Common myeloid progenitor, CD34-positive (primary cell): ENCODE data around the gene E4F1.

Experiments used
- CTCF ChIA-PET: fragments of 350-600 bp; sonication (Branson Sonifier 250); formaldehyde crosslinking; loops from one replicate; lab custom pipeline; 2021; ENCODE audit warnings: antibody characterized with exemption; lab: Charles Lee
- POLR2A ChIA-PET: fragments of 350-600 bp; sonication (Branson Sonifier 250); formaldehyde crosslinking; loops from one replicate; lab custom pipeline; 2021; ENCODE audit warnings: antibody characterized with exemption; lab: Charles Lee
- DNase-seq, 3 donors: peaks; one replicate each; pipeline versions ENCODE4 v3.0.0 to v3.0.0-alpha.2; 2013
- H3K27ac ChIP-seq, 2 experiments: 1 replicate in 1 of 2; 2 replicates in 1 of 2; pipeline ENCODE4 v1.7.0; 2013; ENCODE audit warnings: inconsistent platforms in 2 of 2, low read length in 2 of 2, mild to moderate bottlenecking in 2 of 2, low read depth in 1 of 2, moderate library complexity in 1 of 2; ENCODE audit not compliant: severe bottlenecking in 2 of 2, insufficient read depth in 1 of 2, poor library complexity in 1 of 2
- H3K27me3 ChIP-seq, 5 experiments: replicated peaks in 2 of 5; 1 replicate in 3 of 5; 2 replicates in 2 of 5; pipeline versions ENCODE4 v1.6.1 to v1.7.0; 2013; ENCODE audit warnings: low read length in 4 of 5, mild to moderate bottlenecking in 2 of 5, moderate library complexity in 2 of 5, inconsistent platforms in 1 of 5; ENCODE audit not compliant: insufficient read depth in 5 of 5, control insufficient read depth in 4 of 5
- H3K36me3 ChIP-seq, 4 experiments: 1 replicate in 2 of 4; 2 replicates in 2 of 4; pipeline versions ENCODE4 v1.6.1 to v1.7.0; 2013; ENCODE audit warnings: low read length in 3 of 4, control low read depth in 1 of 4, mild to moderate bottlenecking in 1 of 4; ENCODE audit not compliant: control insufficient read depth in 4 of 4, insufficient read depth in 4 of 4
- H3K4me1 ChIP-seq, 4 experiments: 1 replicate in 3 of 4; 2 replicates in 1 of 4; pipeline versions ENCODE4 v1.6.1 to v1.7.1; 2013; ENCODE audit warnings: low read length in 3 of 4, mild to moderate bottlenecking in 3 of 4, control low read depth in 1 of 4, inconsistent platforms in 1 of 4, moderate library complexity in 1 of 4; ENCODE audit not compliant: control insufficient read depth in 4 of 4, insufficient read depth in 4 of 4; ENCODE audit errors: control extremely low read depth in 1 of 4
- H3K4me3 ChIP-seq, 7 experiments: 1 replicate in 4 of 7; 2 replicates in 3 of 7; pipeline versions ENCODE4 v1.5.1 to v1.7.0; 2013; ENCODE audit warnings: mild to moderate bottlenecking in 7 of 7, low read length in 6 of 7, moderate library complexity in 6 of 7, inconsistent platforms in 2 of 7, low read depth in 2 of 7, control low read depth in 1 of 7; ENCODE audit not compliant: insufficient read depth in 4 of 7, control insufficient read depth in 1 of 7; ENCODE audit errors: extremely low read depth in 1 of 7
- H3K9me3 ChIP-seq, 5 experiments: 1 replicate in 4 of 5; 2 replicates in 1 of 5; pipeline versions ENCODE4 v1.6.1 to v1.7.1; 2013; ENCODE audit warnings: low read length in 4 of 5, mild to moderate bottlenecking in 2 of 5, inconsistent platforms in 1 of 5, low read depth in 1 of 5, moderate library complexity in 1 of 5; ENCODE audit not compliant: control insufficient read depth in 4 of 5, insufficient read depth in 2 of 5; ENCODE audit errors: control extremely low read depth in 1 of 5
- WGBS: methylation state at CpG from one replicate; pipeline ENCODE4 v1.1.5; 2013; ENCODE audit not compliant: insufficient coverage; 5-methylcytosine and 5-hydroxymethylcytosine counted together

E4F1 gene

GRCh38 chr16:2282866-2283555 lies 59.6 kb downstream of the E4F1 start:
- H3K27ac ChIP-seq = no peak overlapping the region
- H3K27me3 ChIP-seq = no peaks in the 10 kb centered on the region
- H3K4me1 ChIP-seq = peaks cover 0 to 1% (median 0%) of the 10 kb centered on the region in 4 experiments
- no peaks in the 10 kb centered on the region for H3K9me3 ChIP-seq
- peaks cover 0 to 16% (median 7%) of the 10 kb centered on the region in 4 experiments for H3K36me3 ChIP-seq
- CTCF ChIA-PET = no interaction called here
- 97% methylated on average over 18 of the region's 26 CpGs for WGBS
- POLR2A ChIA-PET = no interaction called here
- no peak for DNase-seq
- no peak overlapping the region for H3K4me3 ChIP-seq

- Histone ChIP-seq H3K4me3 (no peak overlapping the region), H3K27ac (no peak overlapping the region), H3K4me1 (peaks cover 0 to 12% (median 7%) of the 10 kb centered on the region in 4 experiments), H3K9me3 (no peaks in the 10 kb centered on the region), H3K27me3 (no peaks in the 10 kb centered on the region), H3K36me3 (peaks cover 0 to 13% (median 6%) of the 10 kb centered on the region in 4 experiments)
- CTCF ChIA-PET = no interaction called here
- POLR2A ChIA-PET = no interaction called here
- 97% methylated on average over 30 of the region's 37 CpGs for WGBS
- no peak for DNase-seq
Observed at GRCh38 chr16:2284001-2284770, 60.8 kb downstream of the E4F1 start.

- H3K27ac ChIP-seq = no peak overlapping the region
- H3K9me3 ChIP-seq = no peaks in the 10 kb centered on the region
- ChIA-PET CTCF (no interaction called here), POLR2A (no interaction called here)
- H3K27me3 ChIP-seq = no peaks in the 10 kb centered on the region
- WGBS = 98% methylated on average over 32 of the region's 35 CpGs
- peaks cover 0 to 14% (median 6%) of the 10 kb centered on the region in 4 experiments for H3K36me3 ChIP-seq
- DNase-seq = no peak
- H3K4me1 ChIP-seq = peaks cover 0 to 19% (median 9%) of the 10 kb centered on the region in 4 experiments
- no peak overlapping the region for H3K4me3 ChIP-seq
Observed at GRCh38 chr16:2284797-2285576, 61.6 kb downstream of the E4F1 start.
